Measurements from ENCODE around the gene NTNG1.

DNA sequence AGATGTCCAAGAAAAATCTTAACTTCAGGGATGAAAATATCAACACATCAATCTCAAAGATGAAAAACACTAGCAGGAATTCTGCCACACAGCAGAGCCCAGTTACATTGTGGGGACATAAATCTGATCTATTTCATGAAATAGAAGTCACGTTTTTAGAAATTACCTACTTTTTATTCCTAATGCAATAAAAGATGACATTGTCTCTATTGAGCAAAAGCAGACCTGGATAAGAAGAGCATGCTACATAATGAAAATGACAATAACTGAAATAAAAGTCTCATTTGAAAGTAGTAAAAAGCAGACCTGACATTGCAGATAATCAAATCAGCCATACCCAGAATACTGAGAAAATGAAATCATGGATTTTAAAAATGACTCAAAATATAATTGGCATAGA lies 156.8 kb downstream of the NTNG1 start:
- TF ChIP-seq, protein P1, sequence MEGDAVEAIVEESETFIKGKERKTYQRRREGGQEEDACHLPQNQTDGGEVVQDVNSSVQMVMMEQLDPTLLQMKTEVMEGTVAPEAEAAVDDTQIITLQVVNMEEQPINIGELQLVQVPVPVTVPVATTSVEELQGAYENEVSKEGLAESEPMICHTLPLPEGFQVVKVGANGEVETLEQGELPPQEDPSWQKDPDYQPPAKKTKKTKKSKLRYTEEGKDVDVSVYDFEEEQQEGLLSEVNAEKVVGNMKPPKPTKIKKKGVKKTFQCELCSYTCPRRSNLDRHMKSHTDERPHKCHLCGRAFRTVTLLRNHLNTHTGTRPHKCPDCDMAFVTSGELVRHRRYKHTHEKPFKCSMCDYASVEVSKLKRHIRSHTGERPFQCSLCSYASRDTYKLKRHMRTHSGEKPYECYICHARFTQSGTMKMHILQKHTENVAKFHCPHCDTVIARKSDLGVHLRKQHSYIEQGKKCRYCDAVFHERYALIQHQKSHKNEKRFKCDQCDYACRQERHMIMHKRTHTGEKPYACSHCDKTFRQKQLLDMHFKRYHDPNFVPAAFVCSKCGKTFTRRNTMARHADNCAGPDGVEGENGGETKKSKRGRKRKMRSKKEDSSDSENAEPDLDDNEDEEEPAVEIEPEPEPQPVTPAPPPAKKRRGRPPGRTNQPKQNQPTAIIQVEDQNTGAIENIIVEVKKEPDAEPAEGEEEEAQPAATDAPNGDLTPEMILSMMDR (IDR thresholded peaks at IDR 0.05), result no peak
- TF ChIP-seq EZH2phosphoT487 (IDR thresholded peaks at IDR 0.05) (no peak), EZH2 (IDR thresholded peaks at IDR 0.05) (no peak)

Measured in neural progenitor cell (in vitro differentiated cells).